Mucosa of stomach (tissue), 1 donor: Measurements from ENCODE around the gene HMG20A.

Source experiments
- H3K27me3 ChIP-seq: one replicate; pipeline ENCODE4 v1.7.0; 2013; ENCODE audit warnings: mild to moderate bottlenecking, low read length; ENCODE audit not compliant: control insufficient read depth, insufficient read depth
- H3K36me3 ChIP-seq: one replicate; pipeline ENCODE4 v1.7.0; 2013; ENCODE audit warnings: low read length; ENCODE audit not compliant: control insufficient read depth, insufficient read depth
- H3K4me1 ChIP-seq: one replicate; pipeline ENCODE4 v1.7.0; 2013; ENCODE audit warnings: mild to moderate bottlenecking, low read length; ENCODE audit not compliant: control insufficient read depth, insufficient read depth
- H3K4me3 ChIP-seq: one replicate; pipeline ENCODE4 v1.7.0; 2013; ENCODE audit warnings: low read length
- H3K9ac ChIP-seq: one replicate; pipeline ENCODE4 v1.7.0; 2013; ENCODE audit warnings: mild to moderate bottlenecking, low read length, moderate library complexity
- H3K9me3 ChIP-seq: one replicate; pipeline ENCODE4 v1.7.0; 2013; ENCODE audit warnings: mild to moderate bottlenecking, low read length, moderate library complexity; ENCODE audit not compliant: control insufficient read depth
- donor health status: Pancreatic carcinoma.

HMG20A gene

GRCh38 chr15:77521206-77521605, 100.5 kb downstream of the HMG20A start:
- Histone ChIP-seq H3K9ac (no peak overlapping the region), H3K36me3 (no peaks in the 10 kb centered on the region), H3K27me3 (no peaks in the 10 kb centered on the region), H3K9me3 (no peaks in the 10 kb centered on the region), H3K4me3 (no peak overlapping the region), H3K4me1 (no peaks in the 10 kb centered on the region)

GRCh38 chr15:77525400-77525811, 104.7 kb downstream of the HMG20A start:
- H3K4me1 ChIP-seq, result no peaks in the 10 kb centered on the region

GRCh38 chr15:77525907-77526594, 105.4 kb downstream of the HMG20A start:
- Histone ChIP-seq H3K4me3 (no peak overlapping the region), H3K4me1 (no peaks in the 10 kb centered on the region), H3K36me3 (no peaks in the 10 kb centered on the region), H3K27me3 (no peaks in the 10 kb centered on the region), H3K9me3 (no peaks in the 10 kb centered on the region), H3K9ac (no peak overlapping the region)

More at GRCh38 chr15:77525400-77525811, 104.7 kb downstream of the HMG20A start:
- Histone ChIP-seq H3K4me3 (no peak overlapping the region), H3K9me3 (no peaks in the 10 kb centered on the region), H3K9ac (no peak overlapping the region), H3K36me3 (no peaks in the 10 kb centered on the region), H3K27me3 (no peaks in the 10 kb centered on the region)

GRCh38 chr15:77526595-77527163, 106.0 kb downstream of the HMG20A start:
- Histone ChIP-seq H3K4me1 (no peaks in the 10 kb centered on the region), H3K27me3 (no peaks in the 10 kb centered on the region), H3K4me3 (no peak overlapping the region), H3K9ac (no peak overlapping the region), H3K9me3 (no peaks in the 10 kb centered on the region), H3K36me3 (no peaks in the 10 kb centered on the region)

- Histone ChIP-seq H3K9ac (no peak overlapping the region), H3K27me3 (no peaks in the 10 kb centered on the region), H3K4me3 (no peak overlapping the region), H3K4me1 (no peaks in the 10 kb centered on the region), H3K36me3 (no peaks in the 10 kb centered on the region), H3K9me3 (no peaks in the 10 kb centered on the region)
Measured at GRCh38 chr15:77527164-77527778, 106.6 kb downstream of the HMG20A start.

GRCh38 chr15:77527831-77528231, 107.1 kb downstream of the HMG20A start:
- H3K9ac ChIP-seq, result no peak overlapping the region
- H3K27me3 ChIP-seq, result no peaks in the 10 kb centered on the region
- H3K9me3 ChIP-seq, result no peaks in the 10 kb centered on the region
- peaks cover 3% of the 10 kb centered on the region for H3K4me1 ChIP-seq
- H3K36me3 ChIP-seq, result no peaks in the 10 kb centered on the region
- H3K4me3 ChIP-seq, result no peak overlapping the region

- Histone ChIP-seq H3K9ac (no peak overlapping the region), H3K4me3 (no peak overlapping the region), H3K9me3 (no peaks in the 10 kb centered on the region), H3K27me3 (no peaks in the 10 kb centered on the region), H3K36me3 (no peaks in the 10 kb centered on the region), H3K4me1 (peaks cover 6% of the 10 kb centered on the region)
Measured at GRCh38 chr15:77528290-77528967, 107.7 kb downstream of the HMG20A start.

- no peak overlapping the region for H3K9ac ChIP-seq
- H3K9me3 ChIP-seq, result no peaks in the 10 kb centered on the region
- no peaks in the 10 kb centered on the region for H3K27me3 ChIP-seq
- no peaks in the 10 kb centered on the region for H3K36me3 ChIP-seq
- H3K4me1 ChIP-seq, result peaks cover 6% of the 10 kb centered on the region
- no peak overlapping the region for H3K4me3 ChIP-seq
Measured at GRCh38 chr15:77528968-77529319, 108.3 kb downstream of the HMG20A start.

GRCh38 chr15:77529394-77530159, 108.9 kb downstream of the HMG20A start:
- no peaks in the 10 kb centered on the region for H3K9me3 ChIP-seq
- H3K4me1 ChIP-seq, result peaks cover 6% of the 10 kb centered on the region
- H3K36me3 ChIP-seq, result no peaks in the 10 kb centered on the region

GRCh38 chr15:77530576-77530975, 109.9 kb downstream of the HMG20A start:
- no peak overlapping the region for H3K9ac ChIP-seq
- no peak overlapping the region for H3K4me3 ChIP-seq
- H3K4me1 ChIP-seq, result peaks cover 6% of the 10 kb centered on the region
- no peaks in the 10 kb centered on the region for H3K9me3 ChIP-seq
- H3K27me3 ChIP-seq, result no peaks in the 10 kb centered on the region
- no peaks in the 10 kb centered on the region for H3K36me3 ChIP-seq

More at GRCh38 chr15:77529394-77530159, 108.9 kb downstream of the HMG20A start:
- Histone ChIP-seq H3K27me3 (no peaks in the 10 kb centered on the region), H3K4me3 (no peak overlapping the region), H3K9ac (no peak overlapping the region)

GRCh38 chr15:77531191-77532000, 110.7 kb downstream of the HMG20A start:
- no peaks in the 10 kb centered on the region for H3K9me3 ChIP-seq
- H3K36me3 ChIP-seq, result no peaks in the 10 kb centered on the region
- H3K9ac ChIP-seq, result no peak overlapping the region
- no peak overlapping the region for H3K4me3 ChIP-seq
- H3K4me1 ChIP-seq, result peaks cover 10% of the 10 kb centered on the region
- H3K27me3 ChIP-seq, result no peaks in the 10 kb centered on the region
